ENCODE results near the gene FAAP20.

DNA sequence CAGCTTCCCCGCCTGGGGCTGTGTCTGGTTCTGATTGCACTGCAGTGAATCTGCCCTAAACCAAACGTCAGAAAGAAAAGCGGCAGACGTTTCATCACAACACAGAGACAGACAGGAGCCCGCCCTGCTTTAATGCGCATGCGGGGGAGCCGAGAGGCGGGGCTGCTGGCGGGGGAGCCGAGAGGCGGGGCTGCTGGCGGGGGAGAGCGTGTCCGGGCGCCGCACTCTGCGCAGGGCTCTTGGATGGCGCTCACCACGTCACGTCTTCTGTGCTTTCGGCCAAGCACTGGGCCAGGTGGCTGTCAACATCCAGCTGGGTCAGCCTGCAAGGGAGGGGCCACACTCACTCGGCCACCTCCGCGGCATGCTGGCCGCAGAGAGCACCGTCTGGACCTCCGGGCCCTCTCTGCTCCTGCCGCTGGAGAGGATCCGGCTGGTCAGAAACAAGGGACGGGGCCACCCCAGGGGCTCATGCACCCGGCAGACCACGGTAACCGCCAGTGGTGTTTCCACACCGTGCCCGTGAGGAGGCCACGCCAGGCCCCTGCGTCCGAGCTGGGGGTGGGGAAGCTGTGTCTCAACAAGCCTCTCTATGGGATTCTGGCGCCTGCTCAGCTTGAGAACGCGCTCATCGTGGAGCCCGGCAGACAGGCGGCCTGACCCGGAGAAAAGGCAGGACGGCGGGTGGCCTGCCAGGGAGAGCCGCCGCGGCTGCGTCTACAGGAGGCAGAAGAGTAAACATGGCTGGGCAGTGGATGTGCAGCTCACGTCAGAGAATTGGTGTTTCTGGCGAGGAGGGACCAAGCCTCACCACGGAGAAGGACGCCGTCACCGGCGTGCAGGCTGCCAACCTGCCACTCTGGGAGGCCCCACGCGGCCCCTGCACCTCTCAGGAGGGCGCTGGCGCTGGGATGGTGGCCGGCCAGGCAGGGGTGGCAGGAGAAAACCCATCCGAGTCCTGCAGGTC, 4.8 kb downstream of the FAAP20 start:
- no peak for TF ChIP-seq EZH2phosphoT487 (IDR thresholded peaks at IDR 0.05; ENCODE audit: insufficient read depth, low read depth)
- no peak for TF ChIP-seq EZH2 (IDR thresholded peaks at IDR 0.05; ENCODE audit: insufficient read depth, poor library complexity, severe bottlenecking)
